GM19397 (cell line): Measurements from ENCODE around the gene PHF13.
"Not testable (repeated sequence)": the region's sequence is repeated elsewhere in the genome, so short reads cannot be mapped to it uniquely, and the experiment has no call there.

ENCODE experiments used
- ATAC-seq: cut with Tn5 transposase; IDR thresholded peaks from one replicate; pipeline ENCODE4 v1.9.1; 2021; ENCODE audit warnings: mild to moderate bottlenecking, moderate library complexity; ENCODE audit not compliant: unreplicated experiment

PHF13 gene

DNA sequence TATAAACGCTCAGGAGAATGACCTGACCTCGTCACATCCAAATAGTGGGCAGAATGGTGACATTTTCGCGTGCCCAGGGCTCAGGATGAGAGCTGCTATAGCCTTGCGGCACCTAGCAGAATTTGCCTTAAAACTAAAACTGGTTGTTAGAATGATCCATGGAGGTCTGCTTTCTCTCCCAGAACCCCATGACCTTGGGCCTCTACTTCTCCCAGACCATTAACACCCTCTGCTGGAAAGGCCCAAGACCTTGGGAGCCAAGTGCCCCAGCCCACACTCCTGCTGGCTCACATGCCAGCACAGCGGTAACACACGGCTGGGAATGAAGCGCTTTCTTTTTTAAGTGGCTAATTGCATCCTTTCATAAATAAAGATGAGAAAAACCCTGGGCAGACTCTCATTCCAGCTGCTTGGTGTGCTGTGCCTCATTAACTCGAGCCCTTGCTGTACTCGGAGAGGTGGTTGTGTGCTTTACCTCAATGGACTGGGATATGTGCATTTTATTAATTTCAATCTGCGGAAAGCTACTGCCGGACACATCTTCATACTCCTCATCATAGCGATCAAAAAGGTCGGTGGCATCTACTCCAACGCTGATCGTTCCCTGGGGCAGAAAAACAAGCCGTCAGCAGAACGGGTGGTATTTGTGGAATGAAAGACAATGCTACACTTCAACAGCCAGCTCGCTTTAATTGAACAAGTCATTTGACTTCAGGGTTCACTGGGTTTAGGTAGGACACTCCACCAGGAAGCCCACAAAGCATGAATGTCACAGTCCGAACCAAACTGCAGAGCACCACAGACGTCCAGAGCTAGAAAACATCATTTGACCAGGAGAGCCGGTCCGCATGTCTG is 40.1 kb downstream of the PHF13 start:
- no peak for ATAC-seq

GRCh38 chr1:6657138-6657537 is 43.6 kb downstream of the PHF13 start:
- ATAC-seq = no peak

DNA sequence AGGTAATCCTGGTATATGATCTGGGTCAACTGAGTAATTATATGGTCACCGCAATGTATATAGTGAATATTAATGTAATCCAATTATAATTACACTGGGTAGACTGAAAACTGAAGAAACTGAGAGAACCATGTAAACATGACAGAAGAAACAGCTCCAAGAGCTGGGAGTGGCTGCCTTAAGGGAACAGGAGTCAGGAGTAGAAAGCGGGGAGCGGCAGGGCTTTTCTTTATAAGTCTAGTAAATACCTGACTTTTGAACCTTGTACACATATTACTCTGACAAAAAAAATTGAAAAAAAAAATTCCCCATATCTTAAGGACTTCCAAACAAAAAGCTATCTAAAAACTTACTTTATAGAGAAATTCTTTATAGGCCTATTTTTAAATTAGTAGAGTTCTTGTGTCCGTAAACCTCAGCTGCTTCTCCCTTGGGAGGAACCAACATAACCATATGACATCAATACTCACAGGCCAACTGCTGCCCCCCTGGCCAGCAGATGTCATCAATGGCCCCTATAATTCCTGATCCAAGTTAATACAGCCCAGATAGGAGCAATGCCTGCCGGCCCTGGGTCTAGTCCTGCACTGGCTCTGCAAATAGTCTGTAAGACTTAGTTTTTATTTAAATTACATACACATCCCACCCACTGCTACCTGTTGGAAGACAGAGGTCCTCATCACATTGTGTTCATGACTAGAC is 45.0 kb downstream of the PHF13 start:
- no peak for ATAC-seq

DNA sequence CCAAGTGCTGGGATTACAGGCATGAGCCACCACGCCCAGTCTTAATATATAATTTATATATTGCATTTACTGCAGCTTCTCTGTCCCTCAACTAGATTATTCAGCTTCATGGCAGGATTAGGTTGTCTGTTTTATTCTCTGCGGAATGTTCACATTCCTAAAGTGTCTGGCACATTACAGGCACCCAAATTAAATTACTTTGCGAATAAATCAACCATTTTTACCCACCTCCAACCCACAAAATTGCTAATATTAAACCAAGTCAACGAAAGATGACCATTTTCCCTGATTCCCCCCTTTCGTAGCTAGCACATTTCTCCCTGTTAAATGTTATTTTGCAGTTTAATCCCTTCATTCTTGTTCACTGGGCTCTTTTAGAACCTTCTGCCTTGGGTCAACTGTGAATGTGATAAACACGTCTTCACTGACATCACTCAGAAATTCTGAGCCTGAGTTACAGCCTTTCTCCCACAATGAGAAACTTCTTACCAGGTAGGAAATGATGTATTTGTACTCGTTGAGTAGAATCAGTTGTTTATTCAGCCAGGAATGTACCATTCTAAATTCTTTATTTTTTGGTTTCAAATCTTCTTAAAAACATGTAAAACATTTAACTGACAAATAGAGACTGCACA is 47.0 kb downstream of the PHF13 start:
- ATAC-seq = no peak

GRCh38 chr1:6662468-6662867 is 48.9 kb downstream of the PHF13 start:
- not testable (repeated sequence) for ATAC-seq

DNA sequence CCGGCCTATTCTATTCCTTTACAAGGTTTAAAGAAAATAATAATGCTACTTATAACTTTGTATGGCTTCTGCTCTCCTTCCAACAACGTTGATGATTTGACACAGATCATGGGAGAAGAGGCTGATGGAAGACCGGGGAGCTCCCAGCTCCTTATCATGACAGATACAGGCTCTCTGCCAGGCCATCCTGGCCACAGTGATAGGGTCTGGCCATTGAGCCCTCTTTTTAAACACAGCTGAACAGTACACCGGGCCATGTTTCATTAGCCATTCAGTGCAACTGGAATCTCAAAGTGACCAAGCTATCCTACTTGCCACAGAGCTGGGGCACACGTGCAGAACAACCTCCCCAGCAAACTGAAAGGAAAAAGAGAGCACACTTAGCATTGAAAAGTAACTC is 53.2 kb downstream of the PHF13 start:
- no peak for ATAC-seq

DNA sequence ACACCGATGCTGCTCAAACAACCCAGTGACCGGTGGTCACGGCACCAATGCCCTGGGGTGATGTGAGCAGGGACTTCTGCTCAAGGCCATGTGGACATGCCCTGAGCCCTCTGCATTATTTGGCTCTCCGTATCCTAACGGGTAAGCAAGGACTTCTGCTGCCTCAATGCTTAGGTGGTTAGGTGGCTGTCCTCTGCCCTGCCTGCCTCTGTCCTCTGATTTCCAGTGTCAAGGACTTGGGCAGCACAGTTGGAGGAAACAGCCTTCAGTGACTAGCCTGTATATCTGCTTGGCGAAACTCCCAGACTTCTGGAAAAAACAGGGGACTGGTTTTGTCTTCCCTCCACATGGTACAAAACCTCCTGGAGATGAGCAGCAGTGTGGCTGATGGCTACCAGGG is 53.6 kb downstream of the PHF13 start:
- no peak for ATAC-seq

GRCh38 chr1:6668503-6668902 is 55.0 kb downstream of the PHF13 start:
- no peak for ATAC-seq

DNA sequence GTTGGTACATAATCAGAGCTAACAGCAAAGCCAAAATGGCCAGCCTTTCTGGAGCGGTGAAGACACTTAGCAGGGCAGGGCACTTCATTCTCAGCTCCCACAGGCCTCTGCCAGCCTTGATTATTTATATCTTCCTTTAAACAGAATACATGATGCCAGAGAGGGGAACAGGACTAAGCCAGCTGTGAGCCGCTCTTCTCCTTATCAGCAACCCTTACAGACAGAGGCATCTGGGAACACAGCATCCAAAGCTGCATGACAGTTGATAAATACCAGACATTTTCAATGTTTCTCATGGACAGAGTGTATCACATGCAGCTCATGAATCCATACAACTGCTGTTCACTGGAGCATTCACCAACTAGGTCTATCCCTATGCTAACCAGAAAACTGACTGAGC is 59.0 kb downstream of the PHF13 start:
- no peak for ATAC-seq
